Dermis microvascular lymphatic vessel endothelial cell (primary cell): ENCODE measurements around the gene LDAH. TPM values are rescaled to one million over a fixed set of nuclear protein-coding genes. Genes with fewer than 3 reads are reported as not detected.
A peak's percentile ranks its signal among the peaks of the same experiment; 100 is the strongest.

ENCODE experiments used
- DNase-seq, 2 donors: peaks; one replicate each; pipeline versions ENCODE4 v3.0.0 to v3.0.0-alpha.2; 2010; ENCODE audit warnings: low read depth in 2 of 2
- total RNA-seq: library from RNA; depleted of rRNA; stranded (reverse); fragments of >200 nt; gene quantifications from 2 replicates; pipeline ENCODE4 v1.2.1, GENCODE V29; 2014

LDAH gene
- total RNA-seq, 1 donor from 2014 or later = 17.3 TPM

DNA sequence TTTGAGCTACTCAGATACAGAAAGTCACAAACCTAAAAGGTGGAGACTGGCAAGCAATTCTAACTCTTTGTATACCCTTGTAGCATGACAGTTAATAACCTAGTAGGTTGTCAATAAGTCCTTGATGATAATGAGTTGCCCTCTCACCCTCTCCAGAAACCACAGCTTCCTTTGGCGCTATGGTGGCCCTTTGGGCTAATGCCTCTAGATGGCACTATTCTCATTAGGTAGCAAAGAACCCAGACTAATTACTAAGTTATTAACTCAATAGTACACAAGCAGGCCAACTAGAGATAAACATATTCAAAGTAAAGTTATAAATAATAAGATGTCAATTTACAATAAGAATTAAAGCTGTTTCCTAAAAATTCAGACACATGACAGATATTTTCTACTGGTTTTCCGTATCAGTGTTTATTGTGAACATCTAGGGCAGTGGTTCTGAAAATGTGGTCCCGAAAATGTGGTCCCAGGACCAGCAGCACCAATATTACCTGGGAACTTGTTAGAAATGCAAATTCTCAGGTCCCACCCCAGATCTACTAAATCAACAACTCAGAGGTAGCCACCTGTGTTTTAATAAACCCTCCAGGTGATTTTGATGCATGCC is 41.1 kb downstream of the LDAH start:
- peak in 1 of 2 donors; percentile 29 for DNase-seq

GRCh38 chr2:20771299-20771698 is 51.6 kb downstream of the LDAH start:
- DNase-seq = no peak

- no peak for DNase-seq
Observed at GRCh38 chr2:20766798-20767644, 55.9 kb downstream of the LDAH start.

- DNase-seq = no peak
Observed at GRCh38 chr2:20766213-20766612, 56.7 kb downstream of the LDAH start.

- DNase-seq = no peak
Observed at GRCh38 chr2:20762945-20763683, 59.8 kb downstream of the LDAH start.

GRCh38 chr2:20759487-20759886 is 63.4 kb downstream of the LDAH start:
- no peak for DNase-seq

GRCh38 chr2:20758997-20759396 is 63.9 kb downstream of the LDAH start:
- no peak for DNase-seq

GRCh38 chr2:20757405-20758090 is 65.4 kb downstream of the LDAH start:
- DNase-seq = no peak

DNA sequence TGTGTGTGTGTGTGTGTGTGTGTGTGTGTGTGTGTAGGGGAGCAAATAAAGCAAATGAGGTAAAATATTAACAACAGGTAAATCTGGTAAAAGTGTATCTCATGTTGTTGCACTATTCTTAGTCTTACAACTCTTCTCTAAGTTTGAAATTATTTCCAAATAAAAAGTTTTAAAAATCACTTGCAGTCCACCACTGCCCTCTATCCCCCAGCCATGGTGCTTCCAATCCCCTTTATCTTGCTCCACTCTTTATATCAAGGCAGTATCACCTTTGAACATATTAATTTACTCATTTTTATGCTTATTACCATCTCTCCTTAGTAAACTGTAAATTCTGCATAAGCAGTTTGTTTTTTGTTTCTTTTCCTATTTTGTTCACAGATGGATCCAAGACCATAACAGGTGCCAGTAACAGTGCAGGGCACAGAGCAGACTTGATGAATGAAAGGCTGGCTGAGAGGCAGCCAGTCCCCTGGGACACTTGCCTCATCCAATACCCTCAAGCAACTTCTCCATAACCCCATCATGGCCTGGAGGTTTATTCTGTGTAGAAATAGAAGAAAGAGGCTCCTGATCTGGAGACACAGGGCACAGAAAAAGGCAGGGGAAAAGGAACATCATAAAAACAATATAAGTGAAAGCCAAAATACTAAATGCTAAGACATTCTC is 67.6 kb downstream of the LDAH start:
- DNase-seq = peak; percentile 16 to 44

- DNase-seq = no peak
Observed at GRCh38 chr2:20752293-20752692, 70.6 kb downstream of the LDAH start.

DNA sequence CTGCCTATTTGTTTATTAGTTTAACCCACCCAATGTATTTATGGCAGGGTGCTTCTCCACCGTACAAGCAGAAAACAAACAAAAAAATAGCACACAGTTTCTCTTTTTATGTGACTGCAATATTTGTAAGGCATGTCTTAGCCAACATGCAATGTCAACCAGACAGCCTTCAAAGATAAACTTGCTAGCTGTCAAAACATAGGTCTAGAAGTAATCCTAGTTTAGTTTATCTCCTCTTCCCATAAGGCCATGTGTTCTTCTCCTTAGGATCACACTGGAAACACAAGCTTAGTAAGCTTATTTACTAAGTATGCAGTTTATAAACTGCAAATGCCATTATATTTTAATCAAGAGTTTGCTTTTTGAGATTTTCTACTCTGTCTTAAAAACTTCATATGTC is 75.6 kb downstream of the LDAH start:
- no peak for DNase-seq

GRCh38 chr2:20745924-20746555 is 76.9 kb downstream of the LDAH start:
- peak in 1 of 2 donors; percentile 17 for DNase-seq

GRCh38 chr2:20744366-20745335 is 78.2 kb downstream of the LDAH start:
- no peak for DNase-seq

DNA sequence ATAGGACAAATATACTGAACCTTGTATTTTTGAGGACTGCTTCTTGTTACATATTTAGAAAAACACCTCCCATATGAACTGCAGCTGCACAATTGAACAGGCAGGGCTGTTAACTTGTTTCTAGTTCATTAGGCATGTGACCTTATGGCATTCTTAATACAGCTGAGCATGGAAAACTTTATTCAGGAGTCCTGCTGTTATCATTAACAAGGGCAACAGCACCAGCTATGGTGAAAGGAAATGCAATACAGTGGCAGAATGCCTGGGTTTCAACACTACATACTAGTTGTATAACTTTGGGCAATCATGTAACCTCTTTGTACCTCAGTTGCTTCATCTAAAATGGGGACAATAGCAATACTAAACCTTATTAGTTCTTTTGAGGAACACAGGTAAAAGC is 84.1 kb downstream of the LDAH start:
- DNase-seq = no peak

- DNase-seq = no peak
Observed at GRCh38 chr2:20737505-20737904, 85.4 kb downstream of the LDAH start.

GRCh38 chr2:20728114-20728758 is 94.7 kb downstream of the LDAH start:
- peak; percentile 68 to 85 for DNase-seq

DNA sequence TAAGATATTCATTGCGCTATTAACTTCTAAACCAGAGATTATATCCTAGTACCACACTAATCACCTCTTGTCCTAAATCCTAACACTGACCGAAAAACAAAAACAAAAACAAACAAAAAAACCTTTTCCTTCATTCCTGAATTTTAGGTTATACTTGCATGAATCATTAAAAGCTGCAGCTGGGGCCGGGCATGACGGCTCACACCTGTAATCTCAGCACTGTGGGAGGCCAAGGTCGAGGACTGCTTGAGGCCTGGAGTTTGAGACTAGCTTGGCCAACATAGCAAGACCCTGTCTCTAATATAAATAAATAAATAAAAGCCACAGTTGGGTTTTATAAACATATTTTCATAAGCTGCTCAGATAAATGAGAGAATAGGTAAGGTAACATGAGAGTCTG is 96.0 kb downstream of the LDAH start:
- DNase-seq = no peak

DNA sequence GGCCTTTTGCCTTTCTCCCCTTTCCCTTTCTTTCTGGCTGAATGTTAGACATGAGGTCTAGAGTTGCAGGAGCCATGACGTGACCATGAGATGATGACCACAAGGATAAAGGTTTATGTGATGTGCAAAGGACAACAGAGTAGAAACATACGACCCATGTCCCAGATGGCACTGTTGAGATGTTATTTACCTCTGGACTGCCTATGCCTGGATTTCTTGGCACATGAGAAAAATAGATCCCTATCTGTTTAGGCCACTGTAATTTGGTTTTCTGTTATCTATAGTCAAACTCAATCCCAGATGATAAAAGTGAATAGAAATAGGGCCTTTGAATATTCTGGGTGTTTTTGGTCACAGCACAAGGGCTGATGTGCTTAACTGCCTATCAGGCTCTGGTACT is 97.1 kb downstream of the LDAH start:
- DNase-seq = no peak

- DNase-seq = no peak
Observed at GRCh38 chr2:20724500-20725053, 98.3 kb downstream of the LDAH start.
